ENCODE measurements around the gene ZNF215. TPM values are rescaled to one million over a fixed set of nuclear protein-coding genes. Genes with fewer than 3 reads are reported as not detected.

ZNF215 gene
- polyA plus RNA-seq (2012; rRNA removed) = 0.15 and 0.54 TPM in 2 replicates
- 0.17 and 0.24 TPM in 2 replicates for polyA plus RNA-seq (2012; cell fraction: cytosol; rRNA removed)
- 0.38 and 0.93 TPM in 2 replicates for polyA plus RNA-seq (2012; cell fraction: nucleus; rRNA removed)

GRCh38 chr11:6926208-6927029 lies at the start of gene ZNF215:
TSS of gene ZNF215 (plus strand) at chr11:6926426. CDS start at chr11:6932273, 5,847 bp downstream.
- Histone ChIP-seq H3K27ac (ENCODE audit: low read depth in 2 of 2, low read length in 1 of 2) (no peak within 1 kb of the TSS), H3K9me2 (no peaks in the 10 kb centered on the region), H3K9me3 (no peaks in the 10 kb centered on the region), H3F3A (replicated peaks; ENCODE audit: insufficient read depth) (no peaks in the 10 kb centered on the region), H2AFZ (ENCODE audit: low read depth) (peak within 1 kb of the TSS; percentile 96), H4K20me1 (ENCODE audit: insufficient read depth) (no peaks in the 10 kb centered on the region), H3K4me3 (ENCODE audit: low read depth in 2 of 2, low read length in 1 of 2) (peak within 1 kb of the TSS; percentile 53 to 72), H3K79me2 (ENCODE audit: insufficient read depth) (no peaks in the 10 kb centered on the region), H3K4me2 (peak within 1 kb of the TSS; percentile 95), H3K36me3 (replicated peaks in 1 of 2; ENCODE audit: control insufficient read depth in 1 of 2, insufficient read depth in 2 of 2, low read length in 1 of 2) (no peaks in the 10 kb centered on the region), H3K9ac (peak within 1 kb of the TSS; percentile 44; the same call in 1 of the 2 replicates), H3K27me3 (ENCODE audit: insufficient read depth) (no peaks in the 10 kb centered on the region), H3K4me1 (ENCODE audit: control insufficient read depth in 1 of 2, insufficient read depth in 2 of 2, low read depth in 1 of 2, low read length in 1 of 2) (peaks cover 0 to 5% of the 10 kb centered on the region in 2 experiments; a peak in 1 of 4 replicates)
- TF ChIP-seq RFX5 (IDR thresholded peaks at IDR 0.05; ENCODE audit: low read length) = no peak
- TF ChIP-seq NRF1 (IDR thresholded peaks at IDR 0.05; ENCODE audit: low read depth, low read length) = peak; percentile 54
- no peak for TF ChIP-seq EZH2phosphoT487 (IDR thresholded peaks at IDR 0.05; ENCODE audit: borderline replicate concordance, low read depth)
- TF ChIP-seq CHD2 (IDR thresholded peaks at IDR 0.05; ENCODE audit: low read length, partially characterized antibody) = no peak
- no peak for TF ChIP-seq ZBTB33 (IDR thresholded peaks at IDR 0.05; ENCODE audit: borderline replicate concordance, low read depth)
- TF ChIP-seq POLR2AphosphoS5 (IDR thresholded peaks at IDR 0.05; ENCODE audit: low read depth, low read length) = no peak
- TF ChIP-seq MAX (IDR thresholded peaks at IDR 0.05; ENCODE audit: low read depth) = 0 out of 2 replicates have a peak, but pooled peaks have one; percentile 13
- TF ChIP-seq SIN3A (IDR thresholded peaks at IDR 0.05; ENCODE audit: borderline replicate concordance, low read depth, low read length) = no peak
- no peak for TF ChIP-seq MEF2A (IDR thresholded peaks at IDR 0.05; ENCODE audit: borderline replicate concordance, low read depth)
- DNase-seq = peak; percentile 17
- 3% methylated on average over 51 of the region's 61 CpGs for WGBS (ENCODE audit: low lambda C conversion rate)
- CTCF ChIA-PET = interaction anchor here (0.6 kb wide), 1 partner anchor 62 kb away, joined by 3 read pairs; no protein-coding TSS in a partner anchor
- POLR2A ChIA-PET = no interaction called here

- no peaks in the 10 kb centered on the region for H3K27me3 ChIP-seq (ENCODE audit: insufficient read depth)
- no peaks in the 10 kb centered on the region for H3F3A ChIP-seq (replicated peaks; ENCODE audit: insufficient read depth)
- H3K9ac ChIP-seq = no peak overlapping the region
- no peak for TF ChIP-seq TAF1 (IDR thresholded peaks at IDR 0.05; ENCODE audit: borderline replicate concordance, low read depth, low read length)
- no peak for TF ChIP-seq MEF2A (IDR thresholded peaks at IDR 0.05; ENCODE audit: borderline replicate concordance, low read depth)
- no peak for TF ChIP-seq SIN3A (IDR thresholded peaks at IDR 0.05; ENCODE audit: borderline replicate concordance, low read depth, low read length)
- no peak for TF ChIP-seq SMC3 (IDR thresholded peaks at IDR 0.05; ENCODE audit: low read depth, low read length)
- H3K36me3 ChIP-seq (replicated peaks in 1 of 2; ENCODE audit: control insufficient read depth in 1 of 2, insufficient read depth in 2 of 2, low read length in 1 of 2) = no peaks in the 10 kb centered on the region
- POLR2A ChIA-PET = no interaction called here
- H3K4me1 ChIP-seq (ENCODE audit: control insufficient read depth in 1 of 2, insufficient read depth in 2 of 2, low read depth in 1 of 2, low read length in 1 of 2) = no peaks in the 10 kb centered on the region
- CTCF ChIA-PET = no interaction called here
- DNase-seq = no peak
- no peak overlapping the region for H3K4me2 ChIP-seq
- H3K79me2 ChIP-seq (ENCODE audit: insufficient read depth) = no peaks in the 10 kb centered on the region
- H3K27ac ChIP-seq (ENCODE audit: low read depth in 2 of 2, low read length in 1 of 2) = no peak overlapping the region
- H3K9me2 ChIP-seq = no peaks in the 10 kb centered on the region
- H4K20me1 ChIP-seq (ENCODE audit: insufficient read depth) = no peaks in the 10 kb centered on the region
- H3K4me3 ChIP-seq (ENCODE audit: low read depth in 2 of 2, low read length in 1 of 2) = no peak overlapping the region
- WGBS (ENCODE audit: low lambda C conversion rate) = 0% methylated on average over 3 of the region's 3 CpGs
- H3K9me3 ChIP-seq = no peaks in the 10 kb centered on the region
- H2AFZ ChIP-seq (ENCODE audit: low read depth) = no peak overlapping the region
These were observed 49.3 kb upstream of the ZNF215 start for GRCh38 chr11:6876914-6877313.

All from SK-N-SH (cell line).